Astrocyte of the spinal cord (primary cell): Measurements from ENCODE around the gene TTC16.

Source experiments
- DNase-seq: peaks from one replicate; pipeline ENCODE4 v3.0.0; 2011; ENCODE audit warnings: low read depth, low spot score
- H3K4me3 ChIP-seq: 2 replicates; pipeline ENCODE4 v1.5.1; 2011; ENCODE audit warnings: low read depth, mild to moderate bottlenecking, low read length, moderate library complexity
- CTCF ChIP-seq: IDR thresholded peaks from 2 replicates; pipeline ENCODE4 v1.5.1; 2012; ENCODE audit warnings: low read depth, mild to moderate bottlenecking, low read length, inconsistent platforms
- in situ Hi-C: cut with HindIII; loops from 2 replicates; pipeline ENCODE4 v1.10.0; 2017; ENCODE audit warnings: low sequenced_read_pairs

The TTC16 gene

GRCh38 chr9:127715470-127716337 lies at the start of gene TTC16, which contains the start of gene PTRH1:
Gene TTC16 (plus strand): TSS chr9:127716079. CDS start chr9:127716146, 67 bp downstream.
Gene PTRH1 (minus strand): TSS chr9:127715663. CDS start chr9:127715639, 24 bp downstream.
- H3K4me3 ChIP-seq, result peak within 1 kb of the TSS; percentile 74
- peak; percentile 95 for DNase-seq
- TF ChIP-seq CTCF, result no peak
- in situ Hi-C loops, result no loop called here

- in situ Hi-C loops, result no loop called here
- no peak for DNase-seq
- no peak overlapping the region for H3K4me3 ChIP-seq
- no peak for TF ChIP-seq CTCF
These were observed 48.6 kb upstream of the TTC16 start for GRCh38 chr9:127667127-127667844.

DNA sequence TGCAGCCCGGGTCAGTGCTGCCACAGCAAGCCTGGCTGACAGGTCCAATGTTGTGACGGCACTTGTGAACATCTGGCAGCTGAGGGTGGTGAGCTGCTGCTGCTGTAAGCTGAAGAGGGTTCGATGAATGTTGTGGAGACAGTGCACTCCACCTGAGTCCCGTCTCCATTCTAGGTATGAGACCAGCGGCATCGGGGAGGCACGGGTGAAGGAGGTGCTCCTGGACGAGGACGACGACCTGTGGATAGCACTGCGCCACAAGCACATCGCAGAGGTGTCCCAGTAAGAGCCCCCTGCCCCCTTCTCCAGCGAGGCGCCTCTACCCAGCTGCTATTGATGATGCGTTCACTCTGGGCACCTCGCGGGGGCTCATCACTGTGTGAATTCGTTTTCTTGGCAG lies 48.0 kb upstream of the TTC16 start:
- H3K4me3 ChIP-seq, result no peak overlapping the region
- in situ Hi-C loops, result no loop called here
- TF ChIP-seq CTCF, result no peak
- no peak for DNase-seq

DNA sequence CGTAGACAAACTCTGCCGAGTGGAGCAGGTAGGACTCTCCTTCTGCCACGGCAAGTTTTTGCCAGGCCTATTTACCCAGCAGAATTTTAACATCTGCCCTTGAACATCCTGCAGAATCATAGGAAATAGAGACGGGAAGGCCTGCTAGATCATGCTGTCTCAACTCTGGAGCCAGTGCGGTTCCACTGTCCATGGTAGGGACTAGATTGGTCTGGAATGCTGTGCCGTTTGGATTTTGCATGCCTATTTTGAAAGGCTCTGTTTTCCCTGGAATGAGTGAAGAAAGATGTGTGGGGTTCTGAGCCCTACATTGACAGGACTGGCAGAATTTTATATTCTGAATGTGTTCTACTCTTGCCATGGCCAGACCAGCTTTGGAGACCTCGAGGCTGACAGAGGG lies 42.6 kb upstream of the TTC16 start:
- no peak for DNase-seq
- in situ Hi-C loops, result no loop called here

DNA sequence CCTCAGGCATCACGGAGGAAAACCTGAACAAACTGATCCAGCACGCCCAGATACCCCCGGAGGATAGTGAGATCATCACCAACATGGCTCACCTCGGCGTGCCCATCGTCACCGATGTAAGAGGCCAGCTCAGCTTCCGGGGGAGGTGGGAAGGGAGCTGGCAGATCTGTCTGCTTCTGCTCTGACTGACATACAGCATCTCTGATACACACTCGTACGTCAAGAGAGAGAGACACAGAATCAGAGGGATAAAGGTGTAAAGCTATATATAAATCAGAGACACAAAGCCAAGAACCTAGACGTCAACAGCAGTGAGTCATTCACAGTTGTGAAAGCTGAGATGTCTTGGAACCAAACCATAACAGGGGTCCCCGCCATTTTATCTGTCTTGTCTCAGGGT lies 39.2 kb upstream of the TTC16 start:
- no peak for TF ChIP-seq CTCF
- in situ Hi-C loops, result no loop called here
- no peak for DNase-seq
- no peak overlapping the region for H3K4me3 ChIP-seq

More for the DNA sequence above, 42.6 kb upstream of the TTC16 start:
- TF ChIP-seq CTCF, result no peak
- no peak overlapping the region for H3K4me3 ChIP-seq

DNA sequence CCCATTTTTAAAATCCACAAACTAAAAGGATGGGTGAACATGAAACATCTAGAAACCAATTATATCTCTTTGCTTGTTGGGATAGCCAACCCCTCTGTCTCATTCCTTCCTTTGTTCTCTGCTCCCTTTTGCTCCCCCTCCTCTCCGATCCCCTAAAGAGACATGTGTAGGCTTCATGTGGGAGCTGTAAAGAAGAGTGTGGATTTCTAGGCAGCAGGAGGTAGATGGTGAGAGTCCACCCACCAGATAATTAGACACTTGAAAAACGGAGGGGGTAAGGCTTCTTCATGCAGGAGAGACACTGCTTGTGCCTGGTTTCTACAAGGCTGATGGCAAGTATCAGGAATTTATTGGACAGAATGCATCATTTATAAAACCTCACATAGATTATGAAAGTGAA lies 36.4 kb upstream of the TTC16 start:
- TF ChIP-seq CTCF, result no peak
- H3K4me3 ChIP-seq, result no peak overlapping the region
- in situ Hi-C loops, result no loop called here
- no peak for DNase-seq
